ENCODE data around the gene DDX49. TPM values are rescaled to one million over a fixed set of nuclear protein-coding genes. Genes with fewer than 3 reads are reported as not detected.

The DDX49 gene
- total RNA-seq, 3 donors from 2014 or later (not counting 1 experiment from before 2014, with no cell fraction given), result 59.3 to 66.9 (median 62.9) TPM

GRCh38 chr19:18903156-18904037, 16.1 kb upstream of the DDX49 start:
- ATAC-seq, result peak in 1 of 3 donors; percentile 25
- Mint-ChIP-seq H3K9me3 (no peaks in the 10 kb centered on the region), H3K27ac (no peak overlapping the region), H3K27me3 (ENCODE audit: low read depth in 2 of 2) (no peaks in the 10 kb centered on the region), H3K36me3 (no peaks in the 10 kb centered on the region), H3K4me3 (no peak overlapping the region), H3K4me1 (no peaks in the 10 kb centered on the region)
- intact Hi-C loops (cut with micrococcal nuclease), result no loop called here
- Histone ChIP-seq H3K4me3 (ENCODE audit: low read length) (no peak overlapping the region), H3K27ac (ENCODE audit: low read length) (no peak overlapping the region), H3K36me3 (ENCODE audit: control insufficient read depth, insufficient read depth, low read length) (peaks cover 52% of the 10 kb centered on the region), H3K27me3 (ENCODE audit: control insufficient read depth, insufficient read depth, low read length) (no peaks in the 10 kb centered on the region), H3K9me3 (ENCODE audit: control insufficient read depth, insufficient read depth, low read length) (no peaks in the 10 kb centered on the region), H3K4me1 (ENCODE audit: control insufficient read depth, insufficient read depth, low read length) (no peaks in the 10 kb centered on the region)
- no peak for TF ChIP-seq CTCF (IDR thresholded peaks at IDR 0.05)
- WGBS (ENCODE audit: insufficient coverage), result 93% methylated on average over 29 of the region's 29 CpGs
- peak in 1 of 2 donors; percentile 6 for DNase-seq

- DNase-seq (no peak), ATAC-seq (peak in 1 of 3 donors; percentile 4)
- Mint-ChIP-seq H3K4me3 (no peak overlapping the region), H3K27me3 (ENCODE audit: low read depth in 2 of 2) (no peaks in the 10 kb centered on the region), H3K27ac (peak overlapping the region; percentile 32 to 41), H3K4me1 (no peaks in the 10 kb centered on the region), H3K36me3 (no peaks in the 10 kb centered on the region), H3K9me3 (no peaks in the 10 kb centered on the region)
- H3K4me1 ChIP-seq (ENCODE audit: control insufficient read depth, insufficient read depth, low read length), result no peaks in the 10 kb centered on the region
- no peaks in the 10 kb centered on the region for H3K9me3 ChIP-seq (ENCODE audit: control insufficient read depth, insufficient read depth, low read length)
- TF ChIP-seq CTCF (IDR thresholded peaks at IDR 0.05), result no peak
- no peak overlapping the region for H3K27ac ChIP-seq (ENCODE audit: low read length)
- intact Hi-C loops (cut with micrococcal nuclease), result no loop called here
- WGBS (ENCODE audit: insufficient coverage), result 97% methylated on average over 25 of the region's 25 CpGs
- H3K4me3 ChIP-seq (ENCODE audit: low read length), result no peak overlapping the region
- peaks cover 51% of the 10 kb centered on the region for H3K36me3 ChIP-seq (ENCODE audit: control insufficient read depth, insufficient read depth, low read length)
- no peaks in the 10 kb centered on the region for H3K27me3 ChIP-seq (ENCODE audit: control insufficient read depth, insufficient read depth, low read length)
Observed at GRCh38 chr19:18904334-18905057, 15.0 kb upstream of the DDX49 start.

- no peak for DNase-seq
- Mint-ChIP-seq H3K4me1 (peaks cover 0 to 5% of the 10 kb centered on the region in 2 donors), H3K36me3 (no peaks in the 10 kb centered on the region), H3K27ac (peak overlapping the region; percentile 32 to 41), H3K27me3 (ENCODE audit: low read depth in 2 of 2) (no peaks in the 10 kb centered on the region), H3K4me3 (no peak overlapping the region), H3K9me3 (no peaks in the 10 kb centered on the region)
- peak in 1 of 3 donors; percentile 1 for ATAC-seq
- WGBS (ENCODE audit: insufficient coverage), result 99% methylated on average over 8 of the region's 8 CpGs
- no peak for TF ChIP-seq CTCF (IDR thresholded peaks at IDR 0.05)
- no peaks in the 10 kb centered on the region for H3K4me1 ChIP-seq (ENCODE audit: control insufficient read depth, insufficient read depth, low read length)
- H3K27ac ChIP-seq (ENCODE audit: low read length), result no peak overlapping the region
- intact Hi-C loops (cut with micrococcal nuclease), result no loop called here
- H3K4me3 ChIP-seq (ENCODE audit: low read length), result no peak overlapping the region
- no peaks in the 10 kb centered on the region for H3K9me3 ChIP-seq (ENCODE audit: control insufficient read depth, insufficient read depth, low read length)
- H3K27me3 ChIP-seq (ENCODE audit: control insufficient read depth, insufficient read depth, low read length), result no peaks in the 10 kb centered on the region
- H3K36me3 ChIP-seq (ENCODE audit: control insufficient read depth, insufficient read depth, low read length), result peaks cover 49% of the 10 kb centered on the region
Observed at GRCh38 chr19:18905058-18905456, 14.5 kb upstream of the DDX49 start.

All from natural killer cell (primary cell).